A549 (cell line): Measurements from ENCODE around the gene TECPR2. TPM values are rescaled to one million over a fixed set of nuclear protein-coding genes. Genes with fewer than 3 reads are reported as not detected.

Experiments
- ATAC-seq, 2 experiments: fragments of 200-7000 bp in 1 of 2; fragments of >200 bp in 1 of 2; cut with Nextera tagmentation in 1 of 2; cut with Tn5 transposase in 1 of 2; 3 replicates each; pipeline versions ENCODE4 v1.8.0 to v1.9.1; 2018 to 2020; ENCODE audit warnings: mild to moderate bottlenecking in 1 of 2, moderate library complexity in 1 of 2
- CTCF ChIA-PET: fragments of 300-600 bp; sonication (Branson Sonifier 250); formaldehyde crosslinking; extraction: SDS; loops from one replicate; lab custom pipeline; 2021; ENCODE audit warnings: antibody characterized with exemption, inconsistent platforms; lab: Yijun Ruan, JAX
- POLR2A ChIA-PET: fragments of 350-600 bp; formaldehyde crosslinking; extraction: SDS; loops from one replicate; lab custom pipeline; 2021; ENCODE audit warnings: antibody characterized with exemption, inconsistent platforms; lab: Yijun Ruan, JAX
- DNase-seq, 2 experiments: peaks; one replicate each; pipeline versions ENCODE4 v3.0.0 to v3.0.0-alpha.2; 2011 to 2016; ENCODE audit warnings: low read depth in 1 of 2, low spot score in 1 of 2
- FAIRE-seq: peaks from 2 replicates; lab custom pipeline; 2011; peaks lifted over from hg19 to GRCh38; lab: Jason Lieb, UNC
- H3K27ac ChIP-seq, 2 experiments: fragments of >200 bp; sonication (Bioruptor Twin); formaldehyde crosslinking; 3 replicates each; pipeline ENCODE4 v1.5.1; 2016 to 2017
- H3K4me1 ChIP-seq: fragments of >200 bp; sonication (Bioruptor Twin); formaldehyde crosslinking; 3 replicates; pipeline ENCODE4 v1.6.1; 2016
- H3K4me2 ChIP-seq: fragments of >200 bp; sonication (Bioruptor Twin); formaldehyde crosslinking; 3 replicates; pipeline ENCODE4 v1.6.1; 2016
- H3K4me3 ChIP-seq: fragments of >200 bp; sonication (Bioruptor Twin); formaldehyde crosslinking; 3 replicates; pipeline ENCODE4 v1.5.1; 2016
- H3K9me3 ChIP-seq: fragments of >200 bp; sonication (Bioruptor Twin); formaldehyde crosslinking; 3 replicates; pipeline ENCODE4 v1.6.1; 2016
- CBX2 ChIP-seq: fragments of 200-600 bp; sonication (generic); IDR thresholded peaks from 2 replicates; pipeline ENCODE4 v1.6.1; 2016; ENCODE audit warnings: low read depth, mild to moderate bottlenecking, borderline replicate concordance
- CHD2 ChIP-seq: fragments of 150-350 bp; IDR thresholded peaks from 2 replicates; pipeline ENCODE4 v1.6.1; 2014; ENCODE audit warnings: low read length; ENCODE audit not compliant: partially characterized antibody
- CHD4 ChIP-seq: fragments of 200-600 bp; sonication (generic); IDR thresholded peaks from 2 replicates; pipeline ENCODE4 v1.6.1; 2016; ENCODE audit warnings: antibody characterized with exemption, mild to moderate bottlenecking, borderline replicate concordance
- FOSB ChIP-seq: fragments of 250-450 bp; sonication (Bioruptor Pico); IDR thresholded peaks from 2 replicates; pipeline ENCODE4 v1.5.0; 2020; ENCODE audit warnings: mild to moderate bottlenecking, moderate library complexity
- FOSL2 ChIP-seq, 2 experiments: fragments of 450-650 bp in 1 of 2; fragments of >200 bp in 1 of 2; sonication (Bioruptor Twin) in 1 of 2; formaldehyde crosslinking; IDR thresholded peaks; 2 replicates each; pipeline versions ENCODE4 v1.5.0 to v1.6.1; 2016 to 2020; ENCODE audit warnings: mild to moderate bottlenecking in 1 of 2, moderate library complexity in 1 of 2
- FOXS1 ChIP-seq: fragments of 250-450 bp; sonication (Bioruptor Pico); IDR thresholded peaks from 2 replicates; pipeline ENCODE4 v1.5.0; 2020; ENCODE audit warnings: mild to moderate bottlenecking, moderate library complexity
- GATA3 ChIP-seq: IDR thresholded peaks from 2 replicates; pipeline ENCODE4 v1.6.1; 2012; ENCODE audit warnings: borderline replicate concordance
- HDAC2 ChIP-seq: fragments of 200-600 bp; sonication (generic); IDR thresholded peaks from 2 replicates; pipeline ENCODE4 v1.6.1; 2016
- HEYL ChIP-seq: fragments of 250-450 bp; sonication (Bioruptor Pico); IDR thresholded peaks from 2 replicates; pipeline ENCODE4 v1.8.0; 2021; ENCODE audit warnings: mild to moderate bottlenecking, moderate library complexity
- HOXB13 ChIP-seq: fragments of 250-450 bp; sonication (Bioruptor Pico); IDR thresholded peaks from 2 replicates; pipeline ENCODE4 v1.5.0; 2020; ENCODE audit warnings: low read depth, mild to moderate bottlenecking, moderate library complexity
- HOXB5 ChIP-seq: fragments of 250-450 bp; sonication (Bioruptor Pico); IDR thresholded peaks from 2 replicates; pipeline ENCODE4 v1.5.0; 2020; ENCODE audit warnings: mild to moderate bottlenecking, moderate library complexity
- JUN ChIP-seq, 2 experiments: fragments of >200 bp; sonication (Bioruptor Twin); formaldehyde crosslinking; IDR thresholded peaks; 2 replicates in 1 of 2; 3 replicates in 1 of 2; pipeline ENCODE4 v1.6.1; 2016 to 2017
- JUNB ChIP-seq: fragments of >200 bp; sonication (Bioruptor Twin); formaldehyde crosslinking; IDR thresholded peaks from 2 replicates; pipeline ENCODE4 v1.6.1; 2016
- KDM5A ChIP-seq: fragments of 200-600 bp; sonication (generic); IDR thresholded peaks from 2 replicates; pipeline ENCODE4 v1.6.1; 2016; ENCODE audit warnings: antibody characterized with exemption, mild to moderate bottlenecking
- MAFK ChIP-seq: fragments of 450-650 bp; IDR thresholded peaks from 2 replicates; pipeline ENCODE4 v1.6.1; 2014; ENCODE audit not compliant: partially characterized antibody
- MAZ ChIP-seq: fragments of 150-350 bp; IDR thresholded peaks from 2 replicates; pipeline ENCODE4 v1.6.1; 2014; ENCODE audit warnings: antibody characterized with exemption, low read depth, low read length, borderline replicate concordance
- MYC ChIP-seq: IDR thresholded peaks from 2 replicates; pipeline ENCODE4 v1.6.1; 2012; ENCODE audit warnings: mild to moderate bottlenecking, inconsistent platforms, low read length, improper control_type of control experiment, borderline replicate concordance
- NFE2L2 ChIP-seq: fragments of 150-350 bp; conservative IDR thresholded peaks from 2 replicates; pipeline ENCODE4 v1.6.1; 2014; ENCODE audit warnings: low read length
- NPAS2 ChIP-seq: fragments of 250-450 bp; sonication (Bioruptor Pico); IDR thresholded peaks from 2 replicates; pipeline ENCODE4 v1.8.0; 2022; ENCODE audit warnings: mild to moderate bottlenecking, moderate library complexity, borderline replicate concordance
- NR3C1 ChIP-seq: fragments of >200 bp; sonication (Bioruptor Twin); formaldehyde crosslinking; IDR thresholded peaks from 3 replicates; pipeline ENCODE4 v1.6.1; 2017
- PHF8 ChIP-seq: fragments of 200-600 bp; sonication (generic); IDR thresholded peaks from 2 replicates; pipeline ENCODE4 v1.6.1; 2016; ENCODE audit warnings: low read depth, mild to moderate bottlenecking, antibody characterized with exemption, moderate library complexity, borderline replicate concordance
- POLR2A ChIP-seq: IDR thresholded peaks from 2 replicates; pipeline ENCODE4 v1.6.1; 2012; ENCODE audit warnings: mild to moderate bottlenecking, low read length
- RARB ChIP-seq: fragments of 250-450 bp; sonication (Bioruptor Pico); IDR thresholded peaks from 2 replicates; pipeline ENCODE4 v1.8.0; 2021; ENCODE audit warnings: mild to moderate bottlenecking, moderate library complexity
- SMC3 ChIP-seq: fragments of >200 bp; sonication (Bioruptor Twin); formaldehyde crosslinking; IDR thresholded peaks from 3 replicates; pipeline ENCODE4 v1.6.1; 2018; ENCODE audit warnings: inconsistent platforms
- TP53 ChIP-seq: fragments of 250-450 bp; sonication (Bioruptor Pico); IDR thresholded peaks from 2 replicates; pipeline ENCODE4 v1.5.0; 2021; ENCODE audit warnings: mild to moderate bottlenecking, moderate library complexity
- ZC3H11A ChIP-seq: fragments of 450-650 bp; IDR thresholded peaks from 2 replicates; pipeline ENCODE4 v1.6.1; 2014; ENCODE audit warnings: antibody characterized with exemption, mild to moderate bottlenecking
- ZFP36 ChIP-seq: fragments of 450-650 bp; IDR thresholded peaks from 2 replicates; pipeline ENCODE4 v1.6.1; 2014; ENCODE audit warnings: borderline replicate concordance; ENCODE audit not compliant: partially characterized antibody
- WGBS: methylation state at CpG from one replicate; pipeline ENCODE4 v1.1.6; 2017; ENCODE audit errors: missing lambda C conversion rate; 5-methylcytosine and 5-hydroxymethylcytosine counted together
- polyA plus RNA-seq, 4 experiments: library from polyadenylated mRNA; depleted of rRNA in 3 of 4; stranded (reverse); fragments of >200 nt; fragmentation: RNase III in 1 of 4; extraction: RNeasy Plus Mini Kit Qiagen cat#74134 plus additional on column Dnase treatment in 1 of 4; gene quantifications; 2 replicates in 3 of 4; 3 replicates in 1 of 4; pipeline ENCODE4 v1.2.3, GENCODE V29; 2011 to 2017
- TF ChIP-seq, protein P1 (sequence below): fragments of >200 bp; sonication (Bioruptor Twin); formaldehyde crosslinking; IDR thresholded peaks from 3 replicates; pipeline ENCODE4 v1.5.1; 2016

TECPR2 gene
- polyA plus RNA-seq, 2 of the 4 experiments (the other 2 are of a cell fraction): 5.9 to 7.6 TPM

DNA sequence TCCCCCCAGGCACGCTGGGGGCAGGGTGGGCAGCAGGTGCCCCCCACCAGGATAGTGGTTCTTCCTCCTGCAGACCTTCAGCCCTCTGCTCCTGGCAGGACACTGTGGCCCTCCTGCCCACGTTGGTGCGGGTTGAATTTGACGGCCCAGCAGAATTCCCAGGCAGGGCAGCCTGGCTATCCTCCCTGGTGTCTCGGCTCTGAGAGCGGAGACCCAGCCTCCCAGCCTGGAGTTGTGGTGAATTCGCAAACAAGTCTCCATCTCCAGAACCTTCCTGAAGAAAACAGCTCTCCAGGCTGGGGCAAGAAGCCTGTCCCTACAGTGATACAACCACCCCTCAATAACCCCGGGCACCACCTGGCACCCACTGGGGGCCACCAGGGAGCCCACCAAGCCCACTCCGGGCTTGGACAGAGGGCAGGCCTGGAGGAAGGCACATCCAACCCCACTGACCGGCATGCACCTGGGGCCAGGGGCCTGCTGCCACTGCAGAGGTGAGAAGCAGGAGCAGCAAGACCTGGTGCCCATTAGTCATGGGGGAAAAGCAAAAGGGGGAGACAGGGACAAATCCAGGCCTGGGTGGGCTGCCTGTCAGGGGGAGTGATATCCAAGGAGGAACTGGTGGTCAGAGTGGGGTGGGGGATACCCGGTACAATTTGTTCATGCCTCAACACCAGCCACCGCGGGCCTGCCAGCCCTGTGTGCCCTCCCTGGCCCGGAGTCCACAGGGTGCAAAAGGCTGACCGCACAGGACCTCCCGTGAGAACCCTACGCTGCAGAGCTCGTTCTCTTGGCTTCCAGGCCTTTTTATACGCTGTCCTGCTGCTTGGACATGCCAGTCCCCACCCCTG, 143.3 kb downstream of the TECPR2 start:
- Histone ChIP-seq H3K4me3 (no peak overlapping the region), H3K4me2 (no peak overlapping the region), H3K9me3 (no peaks in the 10 kb centered on the region), H3K27ac (no peak overlapping the region), H3K4me1 (peaks cover 17% of the 10 kb centered on the region)
- CTCF ChIA-PET: interaction anchor here (0.8 to 3.7 kb wide), 4 partner anchors 18 to 88 kb away, joined by 3 to 25 read pairs (median 8); no protein-coding TSS in a partner anchor
- FAIRE-seq (no peak), ATAC-seq (no peak), DNase-seq (no peak)
- 92% methylated on average over 17 of the region's 19 CpGs for WGBS
- POLR2A ChIA-PET: no interaction called here
- TF ChIP-seq JUNB (no peak), FOSB (CRISPR knock-in tag) (no peak), KDM5A (no peak), PHF8 (no peak), CBX2 (no peak), GATA3 (no peak), CHD4 (no peak), ZFP36 (no peak), MAFK (no peak), TP53 (CRISPR knock-in tag) (no peak), CHD2 (no peak), NFE2L2 (no peak), HDAC2 (no peak), POLR2A (no peak), ZC3H11A (no peak), MYC (no peak), FOSL2 (IDR thresholded peaks at IDR 0.05) (no peak), FOSL2 (CRISPR knock-in tag; IDR thresholded peaks at IDR 0.05) (no peak), HOXB13 (CRISPR knock-in tag) (no peak), RARB (CRISPR knock-in tag) (no peak), NR3C1 (no peak)

DNA sequence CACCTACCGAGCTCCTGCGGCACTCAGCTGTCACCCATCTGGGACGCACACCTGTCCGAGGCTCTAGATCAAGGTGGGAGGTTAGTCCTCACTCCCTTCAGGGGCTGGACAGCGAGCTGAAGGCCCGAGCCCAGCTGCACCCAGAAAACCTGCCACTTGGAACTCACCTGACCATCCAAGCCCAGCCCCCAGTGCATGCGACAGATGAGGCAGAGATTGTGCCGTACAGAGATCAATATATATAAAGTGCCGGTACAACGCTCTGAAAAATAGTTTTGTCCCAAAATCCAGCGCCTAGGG, 143.8 kb downstream of the TECPR2 start:
- no peaks in the 10 kb centered on the region for H3K9me3 ChIP-seq
- POLR2A ChIA-PET: no interaction called here
- no peak overlapping the region for H3K4me2 ChIP-seq
- no peak overlapping the region for H3K27ac ChIP-seq
- CTCF ChIA-PET: interaction anchor here (0.8 to 3.7 kb wide), 6 partner anchors 17 to 195 kb away, joined by 3 to 25 read pairs (median 3); no protein-coding TSS in a partner anchor
- no peak overlapping the region for H3K4me3 ChIP-seq
- ATAC-seq: no peak
- TF ChIP-seq NR3C1 (no peak), POLR2A (no peak), MYC (no peak), KDM5A (no peak), HEYL (CRISPR knock-in tag) (no peak), NPAS2 (CRISPR knock-in tag) (no peak), HOXB5 (CRISPR knock-in tag) (no peak)
- DNase-seq: no peak
- no peak for FAIRE-seq
- H3K4me1 ChIP-seq: peaks cover 22% of the 10 kb centered on the region
- 94% methylated on average over 11 of the region's 11 CpGs for WGBS

DNA sequence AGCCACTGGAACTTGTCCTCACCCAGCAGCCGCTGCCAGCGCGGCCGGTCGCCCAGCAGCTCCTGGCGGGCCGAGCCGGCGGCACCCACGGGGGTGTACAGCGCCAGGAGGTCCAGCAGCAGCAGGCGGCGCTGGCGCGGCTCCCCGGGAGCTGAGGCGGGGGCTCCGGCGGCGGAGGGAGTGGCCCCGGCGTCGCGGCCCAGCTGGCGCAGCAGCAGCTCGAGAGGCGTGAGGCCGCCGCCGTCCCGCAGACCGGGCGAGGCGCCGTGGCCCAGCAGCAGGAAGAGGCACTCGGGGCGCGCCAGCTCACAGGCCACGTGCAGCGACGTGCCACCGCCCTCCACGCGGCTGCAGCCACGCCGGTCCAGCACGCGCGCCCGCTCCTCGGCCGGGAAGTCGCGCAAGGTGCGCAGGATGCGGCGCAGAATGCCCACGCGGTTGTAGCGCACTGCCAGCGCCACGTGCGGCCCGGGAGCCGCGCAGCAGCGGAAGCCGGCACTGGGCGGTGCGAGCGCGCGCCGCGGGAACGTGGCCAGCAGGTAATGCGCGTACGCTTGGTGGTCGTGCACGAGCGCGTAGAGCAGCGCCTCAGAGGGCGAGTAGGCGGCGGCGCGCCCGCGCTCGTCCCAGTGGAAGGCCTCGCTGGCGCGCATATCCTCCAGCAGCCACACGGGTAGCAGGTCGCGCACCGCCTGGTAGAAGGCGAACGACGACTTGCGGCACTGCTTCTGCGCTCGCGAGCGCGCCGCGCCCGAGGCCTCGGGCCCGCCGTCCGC, 144.5 kb downstream of the TECPR2 start:
- CTCF ChIA-PET: interaction anchor here (0.8 to 3.7 kb wide), 7 partner anchors 7 to 194 kb away, joined by 3 to 25 read pairs (median 3); no protein-coding TSS in a partner anchor

More for the DNA sequence above, 144.5 kb downstream of the TECPR2 start:
- no peak for TF ChIP-seq MAZ
- TF ChIP-seq JUN (IDR thresholded peaks at IDR 0.05): no peak
- no peak for TF ChIP-seq CBX2
- TF ChIP-seq, protein P1, sequence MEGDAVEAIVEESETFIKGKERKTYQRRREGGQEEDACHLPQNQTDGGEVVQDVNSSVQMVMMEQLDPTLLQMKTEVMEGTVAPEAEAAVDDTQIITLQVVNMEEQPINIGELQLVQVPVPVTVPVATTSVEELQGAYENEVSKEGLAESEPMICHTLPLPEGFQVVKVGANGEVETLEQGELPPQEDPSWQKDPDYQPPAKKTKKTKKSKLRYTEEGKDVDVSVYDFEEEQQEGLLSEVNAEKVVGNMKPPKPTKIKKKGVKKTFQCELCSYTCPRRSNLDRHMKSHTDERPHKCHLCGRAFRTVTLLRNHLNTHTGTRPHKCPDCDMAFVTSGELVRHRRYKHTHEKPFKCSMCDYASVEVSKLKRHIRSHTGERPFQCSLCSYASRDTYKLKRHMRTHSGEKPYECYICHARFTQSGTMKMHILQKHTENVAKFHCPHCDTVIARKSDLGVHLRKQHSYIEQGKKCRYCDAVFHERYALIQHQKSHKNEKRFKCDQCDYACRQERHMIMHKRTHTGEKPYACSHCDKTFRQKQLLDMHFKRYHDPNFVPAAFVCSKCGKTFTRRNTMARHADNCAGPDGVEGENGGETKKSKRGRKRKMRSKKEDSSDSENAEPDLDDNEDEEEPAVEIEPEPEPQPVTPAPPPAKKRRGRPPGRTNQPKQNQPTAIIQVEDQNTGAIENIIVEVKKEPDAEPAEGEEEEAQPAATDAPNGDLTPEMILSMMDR: no peak
- no peak for TF ChIP-seq FOXS1 (CRISPR knock-in tag)
- no peak for TF ChIP-seq HOXB13 (CRISPR knock-in tag)
- no peak for TF ChIP-seq SMC3
- no peak for TF ChIP-seq RARB (CRISPR knock-in tag)
- no peak for TF ChIP-seq MYC
- TF ChIP-seq TP53 (CRISPR knock-in tag): no peak
- no peak for TF ChIP-seq PHF8
- no peak for TF ChIP-seq CHD4
- WGBS: 99% methylated on average over 90 of the region's 115 CpGs
- Histone ChIP-seq H3K4me3 (no peak overlapping the region), H3K9me3 (no peaks in the 10 kb centered on the region), H3K4me1 (peaks cover 23% of the 10 kb centered on the region), H3K4me2 (no peak overlapping the region), H3K27ac (no peak overlapping the region)
- FAIRE-seq (no peak), DNase-seq (no peak), ATAC-seq (no peak)
- POLR2A ChIA-PET: no interaction called here
